HG03558 (cell line): ENCODE measurements around the gene DYNLT4.
"Not testable (repeated sequence)": the region's sequence is repeated elsewhere in the genome, so short reads cannot be mapped to it uniquely, and the experiment has no call there.

ENCODE experiments used
- ATAC-seq: cut with Tn5 transposase; IDR thresholded peaks from one replicate; pipeline ENCODE4 v1.9.1; 2021; ENCODE audit warnings: moderate number of reproducible peaks; ENCODE audit not compliant: unreplicated experiment; ENCODE audit errors: extremely low read depth

Gene DYNLT4

GRCh38 chr1:44811234-44811633 lies 4.1 kb upstream of the DYNLT4 start:
- ATAC-seq = no peak

- not testable (repeated sequence) for ATAC-seq
These were observed 3.6 kb upstream of the DYNLT4 start for GRCh38 chr1:44810762-44811105.

GRCh38 chr1:44810101-44810761 lies 3.1 kb upstream of the DYNLT4 start:
- ATAC-seq = no peak

GRCh38 chr1:44808938-44809917 lies 2.1 kb upstream of the DYNLT4 start:
- ATAC-seq = peak; percentile 34

- ATAC-seq = no peak
These were observed 1.1 kb upstream of the DYNLT4 start, which contains the start of gene BTBD19 for GRCh38 chr1:44808063-44808937. BTBD19 (plus strand) TSS chr1:44808523; CDS start chr1:44808821, 298 bp downstream.

GRCh38 chr1:44807364-44808062 lies 362 bp upstream of the DYNLT4 start:
- ATAC-seq = no peak

GRCh38 chr1:44806025-44806703 lies 987 bp downstream of the DYNLT4 start:
- ATAC-seq = no peak

- ATAC-seq = no peak
These were observed 1.7 kb downstream of the DYNLT4 start for GRCh38 chr1:44805311-44806024.

- ATAC-seq = no peak
These were observed 3.6 kb downstream of the DYNLT4 start for GRCh38 chr1:44803312-44804095.

- ATAC-seq = no peak
These were observed 4.2 kb downstream of the DYNLT4 start for GRCh38 chr1:44803062-44803311.

- no peak for ATAC-seq
These were observed 4.7 kb downstream of the DYNLT4 start for GRCh38 chr1:44802306-44803061.

GRCh38 chr1:44801491-44802305 lies 5.5 kb downstream of the DYNLT4 start:
- no peak for ATAC-seq

- peak; percentile 60 for ATAC-seq
These were observed 7.2 kb downstream of the DYNLT4 start, which contains the start of gene PLK3 for GRCh38 chr1:44799770-44800584. PLK3 (plus strand) TSS chr1:44800377; CDS start chr1:44800464, 87 bp downstream.

GRCh38 chr1:44798481-44799365 lies 8.4 kb downstream of the DYNLT4 start:
- ATAC-seq = no peak

GRCh38 chr1:44797886-44798285 lies 9.3 kb downstream of the DYNLT4 start:
- ATAC-seq = not testable (repeated sequence)
